Ovary (tissue), 3 donors: ENCODE data around the gene COL13A1.

Source experiments
- EP300 ChIP-seq: sonication (generic); formaldehyde crosslinking; IDR thresholded peaks from one replicate; pipeline ENCODE4 v1.6.1; 2017; ENCODE audit warnings: antibody characterized with exemption
- TF ChIP-seq, protein P1 (sequence below), 3 donors: fragments of 450-650 bp in 2 of 3; fragments of 200-600 bp in 1 of 3; IDR thresholded peaks; one replicate each; pipeline versions ENCODE4 v1.5.1 to v1.8.0; 2016 to 2022; ENCODE audit warnings: antibody characterized with exemption in 3 of 3, mild to moderate bottlenecking in 1 of 3
- donor health status: DM: no; HTN: no; CAD: no.

- TF ChIP-seq, protein P1, sequence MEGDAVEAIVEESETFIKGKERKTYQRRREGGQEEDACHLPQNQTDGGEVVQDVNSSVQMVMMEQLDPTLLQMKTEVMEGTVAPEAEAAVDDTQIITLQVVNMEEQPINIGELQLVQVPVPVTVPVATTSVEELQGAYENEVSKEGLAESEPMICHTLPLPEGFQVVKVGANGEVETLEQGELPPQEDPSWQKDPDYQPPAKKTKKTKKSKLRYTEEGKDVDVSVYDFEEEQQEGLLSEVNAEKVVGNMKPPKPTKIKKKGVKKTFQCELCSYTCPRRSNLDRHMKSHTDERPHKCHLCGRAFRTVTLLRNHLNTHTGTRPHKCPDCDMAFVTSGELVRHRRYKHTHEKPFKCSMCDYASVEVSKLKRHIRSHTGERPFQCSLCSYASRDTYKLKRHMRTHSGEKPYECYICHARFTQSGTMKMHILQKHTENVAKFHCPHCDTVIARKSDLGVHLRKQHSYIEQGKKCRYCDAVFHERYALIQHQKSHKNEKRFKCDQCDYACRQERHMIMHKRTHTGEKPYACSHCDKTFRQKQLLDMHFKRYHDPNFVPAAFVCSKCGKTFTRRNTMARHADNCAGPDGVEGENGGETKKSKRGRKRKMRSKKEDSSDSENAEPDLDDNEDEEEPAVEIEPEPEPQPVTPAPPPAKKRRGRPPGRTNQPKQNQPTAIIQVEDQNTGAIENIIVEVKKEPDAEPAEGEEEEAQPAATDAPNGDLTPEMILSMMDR (IDR thresholded peaks at IDR 0.05), result no peak
- TF ChIP-seq EP300, result no peak
Measured at GRCh38 chr10:69860271-69860670, 58.6 kb downstream of the COL13A1 start.
